Testis (tissue), 3 donors: ENCODE measurements around the gene IL1RAPL1. TPM values are rescaled to one million over a fixed set of nuclear protein-coding genes. Genes with fewer than 3 reads are reported as not detected.

Source experiments
- DNase-seq: peaks from one replicate; pipeline ENCODE4 v3.0.0-alpha.2; 2019
- H3K27ac ChIP-seq, 2 donors: fragments of 200-600 bp; sonication (generic); one replicate each; pipeline ENCODE4 v1.5.1; 2019
- H3K27me3 ChIP-seq: fragments of 200-600 bp; sonication (generic); one replicate; pipeline ENCODE4 v1.5.1; 2019
- H3K36me3 ChIP-seq: fragments of 200-600 bp; sonication (generic); one replicate; pipeline ENCODE4 v1.5.1; 2017; ENCODE audit warnings: low read depth; ENCODE audit errors: missing control alignments
- H3K4me1 ChIP-seq: fragments of 200-600 bp; sonication (generic); one replicate; pipeline ENCODE4 v1.5.1; 2019
- H3K4me3 ChIP-seq, 2 donors: fragments of 200-600 bp; sonication (generic); one replicate each; pipeline ENCODE4 v1.5.1; 2017 to 2019
- H3K9me3 ChIP-seq: fragments of 200-600 bp; sonication (generic); one replicate; pipeline ENCODE4 v1.5.1; 2017
- CTCF ChIP-seq, 3 experiments: fragments of 450-650 bp in 2 of 3; fragments of 200-600 bp in 1 of 3; sonication (generic) in 1 of 3; IDR thresholded peaks; one replicate each; pipeline ENCODE4 v1.5.1; 2016 to 2019; ENCODE audit warnings: antibody characterized with exemption in 3 of 3, mild to moderate bottlenecking in 2 of 3, moderate library complexity in 1 of 3
- POLR2A ChIP-seq: fragments of 450-650 bp; IDR thresholded peaks from one replicate; pipeline ENCODE4 v1.6.1; 2017; ENCODE audit warnings: antibody characterized with exemption, mild to moderate bottlenecking, moderate library complexity
- WGBS, 2 donors: methylation state at CpG; one replicate each; pipeline ENCODE4 v1.1.5; 2018; 5-methylcytosine and 5-hydroxymethylcytosine counted together
- intact Hi-C: fragments of 100-400 bp; cut with DNase I; formaldehyde crosslinking; loops from one replicate; pipeline ENCODE4 v1.15.1; 2023; ENCODE audit warnings: low total_unique reads
- polyA plus RNA-seq: library from polyadenylated mRNA; stranded (reverse); fragments of 350-450 nt; fragmentation: Illumina TruSeq; extraction: RNeasy Lipid Tissue Mini Kit (QIAGEN cat#74804); gene quantifications from one replicate; pipeline ENCODE4 v1.2.3, GENCODE V29; 2014; ENCODE audit warnings: low read depth, low replicate concordance; ENCODE audit not compliant: insufficient read depth
- total RNA-seq, 2 donors: library from RNA; depleted of rRNA; stranded (reverse); fragments of >200 nt; gene quantifications; one replicate each; pipeline ENCODE4 v1.2.3, GENCODE V29; 2016

The IL1RAPL1 gene
- total and polyA plus RNA-seq, 3 donors from 2014 or later: 0.13 to 0.94 (median 0.93) TPM

GRCh38 chrX:28718450-28718849, 131.2 kb downstream of the IL1RAPL1 start:
- WGBS, 2 donors: 82% methylated on average over 1 of the region's 1 CpG
- no peak for DNase-seq
- H3K27me3 ChIP-seq: no peaks in the 10 kb centered on the region
- H3K4me1 ChIP-seq: no peaks in the 10 kb centered on the region
- no peak overlapping the region for H3K27ac ChIP-seq
- intact Hi-C loops: no loop called here
- no peak overlapping the region for H3K4me3 ChIP-seq
- H3K36me3 ChIP-seq: no peaks in the 10 kb centered on the region
- no peaks in the 10 kb centered on the region for H3K9me3 ChIP-seq
- TF ChIP-seq CTCF (IDR thresholded peaks at IDR 0.05): no peak
- no peak for TF ChIP-seq POLR2A

DNA sequence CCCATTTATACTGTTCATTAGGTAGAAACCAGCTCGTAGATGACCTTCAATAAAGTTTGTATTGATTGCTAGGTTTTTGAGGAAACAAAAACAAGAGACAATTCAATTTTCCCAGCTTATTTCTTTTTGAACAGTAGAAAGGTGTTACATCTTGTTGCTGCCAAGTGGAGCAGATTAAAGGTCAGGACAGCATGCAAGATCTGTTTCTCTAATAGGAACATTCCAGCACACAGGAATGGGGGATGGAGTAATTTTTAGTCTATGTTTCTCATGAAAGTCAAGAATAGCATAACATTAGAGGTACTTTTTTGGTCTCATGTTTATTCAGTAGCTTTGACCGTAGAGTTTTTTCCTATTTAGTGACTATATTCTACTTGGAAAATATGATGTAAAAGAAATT, 132.4 kb downstream of the IL1RAPL1 start:
- H3K27ac ChIP-seq: no peak overlapping the region
- H3K9me3 ChIP-seq: no peaks in the 10 kb centered on the region
- 66 to 73% methylated on average over 2 of the region's 2 CpGs for WGBS, 2 donors
- no peaks in the 10 kb centered on the region for H3K27me3 ChIP-seq
- H3K4me3 ChIP-seq: no peak overlapping the region
- no peak for DNase-seq
- no peaks in the 10 kb centered on the region for H3K36me3 ChIP-seq
- TF ChIP-seq CTCF (IDR thresholded peaks at IDR 0.05) (no peak), POLR2A (no peak)
- intact Hi-C loops: no loop called here
- no peaks in the 10 kb centered on the region for H3K4me1 ChIP-seq

DNA sequence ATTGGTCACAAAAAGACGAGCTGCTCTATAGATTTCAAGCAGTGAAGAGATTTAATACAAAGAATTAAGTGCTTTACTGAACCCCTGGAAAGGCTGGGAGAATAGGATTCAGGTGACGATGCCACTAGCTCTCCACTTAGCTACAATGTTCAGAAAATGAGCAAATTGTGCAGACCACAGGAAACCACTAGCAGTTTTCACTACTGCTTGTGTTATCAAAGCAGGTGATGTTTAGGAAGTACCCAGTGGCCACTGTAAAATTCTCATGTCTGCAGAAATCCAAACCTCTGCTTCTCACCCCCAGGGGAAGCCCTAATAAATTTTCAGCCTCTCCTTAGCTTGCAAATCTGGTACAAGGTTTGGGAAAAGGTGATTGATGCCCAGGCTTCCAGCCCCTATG, 165.1 kb downstream of the IL1RAPL1 start:
- no peaks in the 10 kb centered on the region for H3K9me3 ChIP-seq
- no peak for DNase-seq
- H3K27ac ChIP-seq: no peak overlapping the region
- TF ChIP-seq CTCF (IDR thresholded peaks at IDR 0.05) (no peak), POLR2A (no peak)
- H3K4me1 ChIP-seq: no peaks in the 10 kb centered on the region
- H3K36me3 ChIP-seq: no peaks in the 10 kb centered on the region
- 82 to 85% methylated on average over 2 of the region's 2 CpGs for WGBS, 2 donors
- no peak overlapping the region for H3K4me3 ChIP-seq
- intact Hi-C loops: no loop called here
- H3K27me3 ChIP-seq: no peaks in the 10 kb centered on the region

DNA sequence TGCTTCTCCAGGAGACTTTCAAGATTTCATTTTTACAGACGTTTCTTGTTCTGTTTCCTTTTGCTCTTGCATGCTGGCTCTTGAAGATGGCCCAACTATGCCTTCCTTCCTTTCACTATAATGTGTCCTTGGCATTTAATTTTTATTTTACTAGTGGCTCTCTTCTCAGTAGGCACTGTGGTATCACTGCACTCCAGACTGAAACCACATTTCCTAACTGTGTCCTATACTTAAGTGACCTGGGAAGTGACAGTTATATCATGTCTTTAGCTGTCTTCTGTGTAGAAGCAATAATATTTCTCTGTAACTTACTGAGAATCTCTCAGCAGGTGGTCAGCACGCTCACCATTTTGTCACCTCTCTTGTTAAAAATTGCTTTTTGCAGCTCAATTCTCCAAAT, 168.9 kb downstream of the IL1RAPL1 start:
- Histone ChIP-seq H3K27ac (no peak overlapping the region), H3K4me1 (no peaks in the 10 kb centered on the region), H3K27me3 (no peaks in the 10 kb centered on the region), H3K4me3 (no peak overlapping the region), H3K36me3 (no peaks in the 10 kb centered on the region), H3K9me3 (no peaks in the 10 kb centered on the region)
- TF ChIP-seq POLR2A (no peak), CTCF (IDR thresholded peaks at IDR 0.05) (no peak)
- 65 to 73% methylated on average over 2 of the region's 2 CpGs for WGBS, 2 donors
- DNase-seq: no peak
- intact Hi-C loops: no loop called here

DNA sequence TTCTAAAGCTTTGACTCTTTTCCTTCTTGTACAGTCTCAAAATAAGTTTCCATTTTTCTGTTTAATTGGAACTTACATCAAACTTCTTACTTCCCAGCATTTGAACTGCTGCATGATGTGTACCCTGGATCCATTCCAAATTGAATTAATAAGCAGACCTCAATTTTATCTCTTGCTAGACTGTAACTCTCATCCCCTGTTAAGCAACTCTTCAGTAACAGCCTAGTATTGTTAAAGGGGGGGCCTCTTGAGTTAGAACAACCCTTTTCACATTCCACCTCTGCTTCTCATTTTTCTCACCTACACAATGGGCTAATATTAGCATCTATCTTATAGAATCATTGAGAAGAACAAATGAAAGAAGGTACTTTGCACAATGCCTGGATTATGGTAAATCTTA, 169.4 kb downstream of the IL1RAPL1 start:
- Histone ChIP-seq H3K9me3 (no peaks in the 10 kb centered on the region), H3K27me3 (no peaks in the 10 kb centered on the region), H3K27ac (no peak overlapping the region), H3K4me1 (no peaks in the 10 kb centered on the region), H3K36me3 (no peaks in the 10 kb centered on the region), H3K4me3 (no peak overlapping the region)
- no peak for DNase-seq
- no peak for TF ChIP-seq CTCF (IDR thresholded peaks at IDR 0.05)
- no peak for TF ChIP-seq POLR2A
- intact Hi-C loops: no loop called here
